Measurements from ENCODE around the gene CENPP.

The CENPP gene

GRCh38 chr9:92513349-92513748, 187.6 kb downstream of the CENPP start:
- DNase-seq, result no peak

- no peak for DNase-seq
Observed at GRCh38 chr9:92514635-92515034, 188.9 kb downstream of the CENPP start.

- DNase-seq, result no peak
Observed at GRCh38 chr9:92516521-92516920, 190.8 kb downstream of the CENPP start.

GRCh38 chr9:92517046-92517445, 191.3 kb downstream of the CENPP start:
- DNase-seq, result no peak

GRCh38 chr9:92518199-92518598, 192.4 kb downstream of the CENPP start:
- no peak for DNase-seq

- no peak for DNase-seq
Observed at GRCh38 chr9:92520837-92521236, 195.1 kb downstream of the CENPP start.

GRCh38 chr9:92522983-92523970, 197.5 kb downstream of the CENPP start:
- DNase-seq, result no peak

- no peak for DNase-seq
Observed at GRCh38 chr9:92524881-92525280, 199.1 kb downstream of the CENPP start.

GRCh38 chr9:92525306-92525705, 199.6 kb downstream of the CENPP start:
- DNase-seq, result no peak

GRCh38 chr9:92527291-92527828, 201.6 kb downstream of the CENPP start:
- no peak for DNase-seq

- no peak for DNase-seq
Observed at GRCh38 chr9:92527832-92528521, 202.2 kb downstream of the CENPP start.

- no peak for DNase-seq
Observed at GRCh38 chr9:92528522-92528849, 202.7 kb downstream of the CENPP start.

- no peak for DNase-seq
Observed at GRCh38 chr9:92529124-92529523, 203.4 kb downstream of the CENPP start.

GRCh38 chr9:92530893-92531292, 205.1 kb downstream of the CENPP start:
- DNase-seq, result no peak

- no peak for DNase-seq
Observed at GRCh38 chr9:92534204-92534603, 208.5 kb downstream of the CENPP start.

- no peak for DNase-seq
Observed at GRCh38 chr9:92534674-92535073, 208.9 kb downstream of the CENPP start.

GRCh38 chr9:92535940-92536850, 210.4 kb downstream of the CENPP start, which contains the start of gene ECM2:
TSS of gene ECM2 (minus strand) at chr9:92535990. CDS start at chr9:92522866, 13,124 bp downstream.
- DNase-seq, result no peak

GRCh38 chr9:92538541-92538940, 212.8 kb downstream of the CENPP start:
- no peak for DNase-seq

GRCh38 chr9:92543972-92544371, 218.2 kb downstream of the CENPP start:
- no peak for DNase-seq

- DNase-seq, result no peak
Observed at GRCh38 chr9:92545002-92545510, 219.3 kb downstream of the CENPP start.

GRCh38 chr9:92547356-92547755, 221.6 kb downstream of the CENPP start:
- no peak for DNase-seq

- DNase-seq, result no peak
Observed at GRCh38 chr9:92550765-92551164, 225.0 kb downstream of the CENPP start.
